SK-N-MC (cell line): ENCODE data around the gene LRP3.

Experiments
- EZH2 ChIP-seq: fragments of 200-600 bp; sonication (generic); IDR thresholded peaks from one replicate; pipeline ENCODE4 v1.6.1; 2017; ENCODE audit warnings: antibody characterized with exemption
- POLR2AphosphoS5 ChIP-seq: IDR thresholded peaks from 2 replicates; pipeline ENCODE4 v1.6.1; 2012; ENCODE audit warnings: mild to moderate bottlenecking, low read depth, low read length, borderline replicate concordance

DNA sequence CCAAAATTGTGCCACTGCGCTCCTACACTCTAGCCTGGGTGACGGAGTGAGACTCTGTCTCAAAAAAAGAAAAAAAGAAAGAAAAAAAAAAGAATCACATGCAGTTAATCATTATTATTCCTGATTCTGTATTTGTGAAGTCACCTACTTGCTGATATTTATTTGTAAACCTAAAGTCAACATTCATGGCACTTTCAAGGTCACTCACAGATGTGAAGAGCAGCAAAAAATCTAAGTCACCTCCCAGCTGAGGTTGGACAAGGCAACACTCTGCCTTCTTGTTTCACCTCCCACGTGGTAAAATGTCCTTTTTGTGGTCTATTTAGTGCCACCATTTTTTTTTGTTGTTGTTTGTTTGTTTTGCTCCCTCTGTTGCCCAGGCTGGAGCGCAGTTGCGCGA lies 35.8 kb upstream of the LRP3 start:
- no peak for TF ChIP-seq EZH2
- TF ChIP-seq POLR2AphosphoS5 = no peak
